Measurements from ENCODE around the gene PFN4.

The PFN4 gene

GRCh38 chr2:24077879-24078278, 45.3 kb downstream of the PFN4 start:
- DNase-seq (ENCODE audit: low read depth), result no peak

DNA sequence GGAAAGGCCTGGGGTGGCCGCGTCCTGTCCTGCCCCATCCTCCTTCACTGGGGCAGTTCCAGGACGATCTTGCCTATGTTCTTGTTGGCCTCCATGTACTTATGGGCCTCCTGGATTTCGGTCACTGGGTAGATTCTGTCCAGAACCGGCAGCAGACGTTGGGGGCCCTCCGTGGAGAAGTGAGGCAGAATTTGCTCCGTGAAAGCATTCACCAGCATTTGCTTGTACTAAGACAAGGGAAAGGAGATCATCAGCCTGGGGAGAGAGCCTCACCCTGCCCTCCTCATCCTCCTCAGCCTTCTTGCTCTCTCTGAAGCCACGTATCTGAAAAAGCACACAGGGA, 45.6 kb downstream of the PFN4 start:
- peak; percentile 20 for DNase-seq (ENCODE audit: low read depth)

GRCh38 chr2:24076849-24077534, 46.1 kb downstream of the PFN4 start:
- DNase-seq (ENCODE audit: low read depth), result no peak

- peak; percentile 100 for DNase-seq (ENCODE audit: low read depth)
Measured at GRCh38 chr2:24075915-24076848, 47.0 kb downstream of the PFN4 start, which contains the start of gene SF3B6. TSS of gene SF3B6 (minus strand) at chr2:24076326. CDS start at chr2:24076229, 97 bp downstream.

GRCh38 chr2:24075259-24075658, 47.9 kb downstream of the PFN4 start:
- DNase-seq (ENCODE audit: low read depth), result peak; percentile 8

DNA sequence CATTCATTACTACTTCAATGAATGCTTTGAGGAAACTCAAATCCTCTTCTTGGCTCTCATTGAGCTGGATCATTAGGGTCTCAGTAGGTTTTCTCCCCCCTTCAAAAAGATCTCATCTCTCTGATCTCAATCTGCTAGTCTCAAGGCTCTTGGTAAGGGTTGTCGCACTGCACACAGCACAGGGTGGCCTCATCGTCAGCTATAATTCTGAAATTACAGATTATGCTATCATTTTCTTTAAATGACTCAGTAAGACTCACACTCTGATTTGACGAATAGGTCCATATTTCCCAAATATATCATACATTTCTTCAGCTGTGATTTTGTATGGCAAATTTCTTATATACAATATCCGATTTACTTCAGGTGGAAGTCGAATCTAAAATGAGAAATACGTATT, 49.3 kb downstream of the PFN4 start:
- no peak for DNase-seq (ENCODE audit: low read depth)

DNA sequence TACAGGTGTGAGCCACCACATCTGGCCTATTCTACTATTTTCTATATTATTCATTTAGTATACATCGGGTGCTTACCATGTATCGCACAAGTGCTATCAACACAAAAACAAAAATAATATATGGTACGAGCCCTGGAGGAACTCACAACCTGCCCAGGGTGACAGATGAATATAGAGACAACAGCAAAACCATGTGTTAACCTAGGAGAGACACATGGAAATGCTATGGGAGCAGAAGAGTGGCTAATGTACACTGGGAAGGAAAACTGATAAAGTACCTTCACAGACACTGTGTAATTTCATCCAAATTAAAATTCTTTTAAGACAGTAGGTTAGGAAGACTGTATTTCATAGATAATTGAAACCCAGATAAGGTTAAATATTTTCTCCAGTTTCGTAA, 50.9 kb downstream of the PFN4 start:
- no peak for DNase-seq (ENCODE audit: low read depth)

GRCh38 chr2:24065341-24065740, 57.8 kb downstream of the PFN4 start:
- DNase-seq (ENCODE audit: low read depth), result no peak
